ENCODE results near the gene SELENON. TPM values are rescaled to one million over a fixed set of nuclear protein-coding genes. Genes with fewer than 3 reads are reported as not detected.

SELENON gene
- total and polyA plus RNA-seq, 9 of the 15 experiments (the other 6 are each of a cell fraction or from before 2014, with no cell fraction given) = 0.43 to 26.7 (median 7.0) TPM

DNA sequence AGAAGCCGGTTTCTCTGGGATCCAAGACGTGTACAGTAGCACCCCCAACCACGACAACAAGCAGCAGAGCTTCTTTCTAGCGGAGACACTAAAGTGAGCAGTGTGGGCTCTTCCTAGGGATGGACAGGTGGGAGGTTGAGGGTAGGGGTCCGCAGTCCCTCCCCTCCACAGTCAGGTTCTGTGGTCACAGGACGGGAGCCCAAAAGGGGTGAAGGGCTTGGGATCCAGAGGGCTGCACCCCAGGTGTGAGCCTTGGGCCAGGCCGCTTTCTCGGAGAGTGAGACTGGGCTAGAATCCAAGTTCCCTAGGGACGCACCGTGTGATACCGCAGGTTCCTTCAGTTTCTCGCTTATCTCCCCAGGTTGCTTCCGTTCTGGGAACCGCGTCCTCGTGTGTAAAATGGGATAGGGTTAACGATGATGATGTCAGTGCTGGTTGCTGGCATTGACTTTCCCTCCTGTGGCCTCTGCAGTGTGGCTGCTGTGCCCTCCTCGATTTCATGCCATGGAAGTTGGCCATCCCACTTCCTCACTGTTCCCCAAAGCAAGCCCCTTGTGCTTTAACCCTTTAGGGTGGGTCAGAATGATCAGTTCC, 17.3 kb upstream of the SELENON start (continued):
- TF ChIP-seq DACH1 (IDR thresholded peaks at IDR 0.05; ENCODE audit: partially characterized antibody) (no peak), POLR2G (IDR thresholded peaks at IDR 0.05; ENCODE audit: low read depth, low read length) (no peak), HDAC6 (IDR thresholded peaks at IDR 0.05; ENCODE audit: low read depth, low read length) (no peak), ZBTB17 (CRISPR knock-in tag; IDR thresholded peaks at IDR 0.05) (no peak), L3MBTL2 (IDR thresholded peaks at IDR 0.05) (peak; percentile 90), SP2 (IDR thresholded peaks at IDR 0.05; ENCODE audit: extremely low read depth, low read depth, low read length, poor library complexity, severe bottlenecking) (no peak), ZNF274 (IDR thresholded peaks at IDR 0.05; ENCODE audit: borderline replicate concordance, low read depth, low read length) (no peak), STAG1 (CRISPR knock-in tag; IDR thresholded peaks at IDR 0.05; ENCODE audit: borderline replicate concordance) (no peak), ZNF324 (CRISPR knock-in tag; IDR thresholded peaks at IDR 0.05) (no peak), ATF7 (IDR thresholded peaks at IDR 0.05) (peak; percentile 95), ARHGAP35 (IDR thresholded peaks at IDR 0.05; ENCODE audit: partially characterized antibody) (no peak), TEAD1 (CRISPR knock-in tag; IDR thresholded peaks at IDR 0.05) (peak in 1 of 2 experiments; percentile 70; a peak in 2 of 4 replicates), ZC3H4 (CRISPR knock-in tag; IDR thresholded peaks at IDR 0.05; ENCODE audit: borderline replicate concordance) (no peak), ASH1L (IDR thresholded peaks at IDR 0.05; ENCODE audit: borderline replicate concordance, low read depth, partially characterized antibody) (no peak), ESRRB (CRISPR knock-in tag; IDR thresholded peaks at IDR 0.05; ENCODE audit: borderline replicate concordance) (no peak), TFAM (CRISPR knock-in tag; conservative IDR thresholded peaks at IDR 0.05) (no peak), TRIM24 (IDR thresholded peaks at IDR 0.05) (peak in 1 of 2 experiments; percentile 67; a peak in 1 of 4 replicates), ZNF384 (IDR thresholded peaks at IDR 0.05; ENCODE audit: low read depth, low read length) (no peak), RBBP5 (IDR thresholded peaks at IDR 0.05; ENCODE audit: borderline replicate concordance, insufficient read depth, low read length, poor library complexity, severe bottlenecking) (no peak), MYNN (IDR thresholded peaks at IDR 0.05) (peak; percentile 59; the same call in 1 of the 2 replicates), MYNN (CRISPR knock-in tag; IDR thresholded peaks at IDR 0.05) (no peak), CCNT2 (IDR thresholded peaks at IDR 0.05; ENCODE audit: borderline replicate concordance, extremely low read depth, insufficient read length, low read depth, low read length) (peak; percentile 46), ZNF586 (CRISPR knock-in tag; conservative IDR thresholded peaks at IDR 0.05) (no peak), ZBTB9 (CRISPR knock-in tag; IDR thresholded peaks at IDR 0.05) (no peak), SMAD3 (CRISPR knock-in tag; conservative IDR thresholded peaks at IDR 0.05) (no peak), ZNF124 (CRISPR knock-in tag; IDR thresholded peaks at IDR 0.05) (no peak), NR3C1 (CRISPR knock-in tag; IDR thresholded peaks at IDR 0.05) (no peak), GABPB2 (CRISPR knock-in tag; conservative IDR thresholded peaks at IDR 0.05) (no peak), KDM1A (IDR thresholded peaks at IDR 0.05) (no peak; a peak in 1 of 4 replicates), KLF13 (tag; IDR thresholded peaks at IDR 0.05; ENCODE audit: borderline replicate concordance, low read depth) (no peak), ZFX (CRISPR knock-in tag; IDR thresholded peaks at IDR 0.05) (peak; percentile 40; the same call in 1 of the 2 replicates)

Measured in K562 (cell line).